SH-SY5Y (cell line): ENCODE measurements around the gene MEGF6.

Experiments used
- GATA2 ChIP-seq: IDR thresholded peaks from 2 replicates; pipeline ENCODE4 v1.6.1; 2011; ENCODE audit warnings: mild to moderate bottlenecking, low read depth, low read length
- GATA3 ChIP-seq: IDR thresholded peaks from 2 replicates; pipeline ENCODE4 v1.6.1; 2011; ENCODE audit warnings: low read depth, mild to moderate bottlenecking, low read length, moderate library complexity

GRCh38 chr1:3651930-3652547 lies 40.7 kb upstream of the MEGF6 start, which contains the start of gene TP73:
- no peak for TF ChIP-seq GATA2
- TF ChIP-seq GATA3 = no peak
